HepG2 (cell line): Measurements from ENCODE around the gene TGFB2. TPM values are rescaled to one million over a fixed set of nuclear protein-coding genes. Genes with fewer than 3 reads are reported as not detected.

ENCODE experiments used
- ATAC-seq: fragments of 200-7000 bp; cut with Tn5 transposase; 3 replicates; pipeline ENCODE4 v1.9.1; 2020; ENCODE audit warnings: mild to moderate bottlenecking, moderate library complexity
- BruUV-seq: library from RNA; stranded (reverse); fragments of 400-500 nt; replicated peaks from 2 replicates; lab custom pipeline; 2021; lab: Mats Ljungman, UMichigan
- CTCF ChIA-PET: fragments of 300-600 bp; formaldehyde crosslinking; extraction: SDS; loops from one replicate; lab custom pipeline; 2021; ENCODE audit warnings: low total read pairs, inconsistent platforms, low intra/inter-chr PET ratio; lab: Yijun Ruan, JAX
- POLR2A ChIA-PET: fragments of 350-600 bp; sonication (Branson Sonifier 250); formaldehyde crosslinking; loops from one replicate; lab custom pipeline; 2020; ENCODE audit warnings: antibody characterized with exemption, inconsistent platforms; lab: Yijun Ruan, JAX
- DNase-seq: peaks from one replicate; pipeline ENCODE4 v3.0.0-alpha.2; 2015; ENCODE audit warnings: low spot score
- FAIRE-seq: peaks from 3 replicates; lab custom pipeline; 2011; peaks lifted over from hg19 to GRCh38; lab: Jason Lieb, UNC
- H2AFZ ChIP-seq: one replicate; pipeline ENCODE4 v1.6.1; 2011; ENCODE audit warnings: low read length, inconsistent platforms
- H3K27ac ChIP-seq: fragments of 300-600 bp; 3 replicates; pipeline ENCODE4 v1.8.0; 2011; ENCODE audit warnings: mixed run types, mild to moderate bottlenecking, mixed read lengths, low read length, inconsistent platforms; ENCODE audit not compliant: insufficient read depth; ENCODE audit errors: extremely low read length
- H3K27me3 ChIP-seq, 2 experiments: fragments of 200-600 bp in 1 of 2; 2 replicates in 1 of 2; 3 replicates in 1 of 2; pipeline versions ENCODE4 v1.6.0 to v1.8.0; 2011; ENCODE audit warnings: low read length in 2 of 2, mild to moderate bottlenecking in 2 of 2, moderate library complexity in 2 of 2, inconsistent platforms in 1 of 2; ENCODE audit not compliant: insufficient read depth in 2 of 2, control insufficient read depth in 1 of 2
- H3K36me3 ChIP-seq, 2 experiments: fragments of 200-600 bp in 1 of 2; replicated peaks in 1 of 2; 2 replicates in 1 of 2; 3 replicates in 1 of 2; pipeline versions ENCODE4 v1.5.1 to v1.8.0; 2011; ENCODE audit warnings: low read length in 2 of 2, inconsistent platforms in 1 of 2; ENCODE audit not compliant: insufficient read depth in 2 of 2, control insufficient read depth in 1 of 2
- H3K4me1 ChIP-seq: 2 replicates; pipeline ENCODE4 v1.5.1; 2012; ENCODE audit warnings: low read length, inconsistent platforms; ENCODE audit not compliant: insufficient read depth
- H3K4me2 ChIP-seq: 2 replicates; pipeline ENCODE4 v1.6.0; 2011; ENCODE audit warnings: low read depth, low read length, inconsistent platforms
- H3K4me3 ChIP-seq, 3 experiments: fragments of 200-600 bp in 1 of 3; sonication (generic), shearing (Covaris generic) in 1 of 3; replicated peaks in 1 of 3; 2 replicates each; pipeline ENCODE4 v1.5.1; 2011 to 2016; ENCODE audit warnings: low read length in 3 of 3, inconsistent platforms in 2 of 3, low read depth in 2 of 3, mild to moderate bottlenecking in 2 of 3, control low read depth in 1 of 3, mixed read lengths in 1 of 3; ENCODE audit not compliant: insufficient read depth in 1 of 3
- H3K79me2 ChIP-seq: one replicate; pipeline ENCODE4 v1.6.1; 2011; ENCODE audit warnings: low read length, inconsistent platforms; ENCODE audit not compliant: insufficient read depth
- H3K9ac ChIP-seq: 2 replicates; pipeline ENCODE4 v1.6.0; 2011; ENCODE audit warnings: mild to moderate bottlenecking, low read depth, low read length, inconsistent platforms; ENCODE audit not compliant: insufficient read depth
- H3K9me3 ChIP-seq: 2 replicates; pipeline ENCODE4 v1.5.1; 2012; ENCODE audit warnings: mild to moderate bottlenecking, low read length
- H4K20me1 ChIP-seq: 2 replicates; pipeline ENCODE4 v1.6.0; 2011; ENCODE audit warnings: inconsistent platforms, mild to moderate bottlenecking, low read length, moderate library complexity; ENCODE audit not compliant: insufficient read depth
- GPBP1L1 ChIP-seq: sonication (generic); formaldehyde crosslinking; IDR thresholded peaks from 2 replicates; pipeline ENCODE4 v1.5.0; 2020; ENCODE audit warnings: mild to moderate bottlenecking, missing genetic modification reagents
- IKZF5 ChIP-seq: IDR thresholded peaks from 2 replicates; pipeline ENCODE4 v1.6.1; 2018; ENCODE audit warnings: missing genetic modification reagents, mild to moderate bottlenecking, missing compliant biosample characterization
- PAWR ChIP-seq: sonication (generic); formaldehyde crosslinking; IDR thresholded peaks from 2 replicates; pipeline ENCODE4 v1.4.0; 2020; ENCODE audit warnings: missing genetic modification reagents, mild to moderate bottlenecking, borderline replicate concordance
- SIX1 ChIP-seq: sonication (generic); formaldehyde crosslinking; IDR thresholded peaks from 2 replicates; pipeline ENCODE4 v1.4.0; 2020; ENCODE audit warnings: missing genetic modification reagents, borderline replicate concordance
- TP53 ChIP-seq: sonication (generic); formaldehyde crosslinking; conservative IDR thresholded peaks from 2 replicates; pipeline ENCODE4 v1.4.0; 2020; ENCODE audit warnings: missing genetic modification reagents
- TSC22D2 ChIP-seq: sonication (generic); formaldehyde crosslinking; IDR thresholded peaks from 2 replicates; pipeline ENCODE4 v1.5.1; 2020; ENCODE audit warnings: missing genetic modification reagents, mild to moderate bottlenecking, borderline replicate concordance
- ZNF142 ChIP-seq: sonication (generic); formaldehyde crosslinking; IDR thresholded peaks from 2 replicates; pipeline ENCODE4 v1.4.0; 2020; ENCODE audit warnings: missing genetic modification reagents
- ZNF790 ChIP-seq: sonication (generic); formaldehyde crosslinking; IDR thresholded peaks from 2 replicates; pipeline ENCODE4 v1.8.0; 2022; ENCODE audit warnings: missing genetic modification reagents, mild to moderate bottlenecking, borderline replicate concordance
- WGBS: methylation state at CpG from one replicate; pipeline ENCODE4 v1.1.6; 2017; ENCODE audit warnings: low lambda C conversion rate; 5-methylcytosine and 5-hydroxymethylcytosine counted together
- in situ Hi-C: cut with HindIII; loops from 2 replicates; pipeline ENCODE4 v1.10.0; 2017; ENCODE audit warnings: low pct_unique_long_range_greater_than_20kb; ENCODE audit not compliant: extremely low pct_ligation_motif_present
- intact Hi-C: fragments of 100-400 bp; cut with micrococcal nuclease; formaldehyde crosslinking; loops from one replicate; pipeline ENCODE4 v1.10.0; 2022; ENCODE audit not compliant: unreplicated experiment
- polyA plus RNA-seq, 8 experiments: library from polyadenylated mRNA; depleted of rRNA in 3 of 8; stranded (reverse) in 7 of 8; unstranded in 1 of 8; fragments of >200 nt; fragmentation: Illumina TruSeq in 4 of 8; extraction: Trizol in 4 of 8; gene quantifications; 2 replicates each; pipeline versions ENCODE4 v1.2.1 to v1.2.3, GENCODE V29; 2011 to 2016; ENCODE audit warnings: low read depth in 4 of 8, missing spikeins in 1 of 8, mixed read lengths in 1 of 8; ENCODE audit not compliant: insufficient read depth in 1 of 8
- total RNA-seq, 5 experiments: library from RNA; depleted of rRNA; stranded (reverse); fragments of >200 nt; fragmentation: Illumina TruSeq; extraction: Trizol; gene quantifications; 2 replicates each; pipeline ENCODE4 v1.2.3, GENCODE V29; 2016; ENCODE audit warnings: low read depth in 1 of 5

The TGFB2 gene
- total and polyA plus RNA-seq, 2 of the 13 experiments (the other 11 are each of a cell fraction or from before 2014, with no cell fraction given), result 0.07 TPM; not detected in 1

GRCh38 chr1:218336328-218336727 is 8.8 kb upstream of the TGFB2 start:
- Histone ChIP-seq H3K4me1 (peaks cover 7% of the 10 kb centered on the region), H3K4me2 (no peak overlapping the region), H2AFZ (no peak overlapping the region), H3K27ac (no peak overlapping the region), H3K79me2 (no peaks in the 10 kb centered on the region), H3K4me3 (no peak overlapping the region), H3K9ac (no peak overlapping the region), H3K27me3 (no peaks in the 10 kb centered on the region), H3K36me3 (no peaks in the 10 kb centered on the region), H3K9me3 (no peaks in the 10 kb centered on the region), H4K20me1 (no peaks in the 10 kb centered on the region)
- no TSS peak for BruUV-seq
- FAIRE-seq, result no peak
- DNase-seq, result no peak
- no peak for TF ChIP-seq SIX1
- TF ChIP-seq ZNF790 (CRISPR knock-in tag), result no peak
- no peak for TF ChIP-seq GPBP1L1 (CRISPR knock-in tag)
- TF ChIP-seq PAWR, result no peak
- no peak for TF ChIP-seq ZNF142 (CRISPR knock-in tag)
- no peak for TF ChIP-seq TP53 (CRISPR knock-in tag)
- TF ChIP-seq IKZF5 (CRISPR knock-in tag), result no peak
- no peak for TF ChIP-seq TSC22D2 (CRISPR knock-in tag)
- intact Hi-C loops (loop anchor here (10.0 kb wide), 1 partner anchor 308 kb away; no protein-coding TSS in a partner anchor), in situ Hi-C loops (loop anchor here (10.0 to 25.0 kb wide), 3 partner anchors 651 to 1228 kb away; no protein-coding TSS in a partner anchor)
- ChIA-PET POLR2A (no interaction called here), CTCF (no interaction called here)
- 92% methylated on average over 2 of the region's 2 CpGs for WGBS
- ATAC-seq, result peak; percentile 39; the same call in 1 of the 3 replicates
